A549 (cell line): Measurements from ENCODE around the gene ASF1A. TPM values are rescaled to one million over a fixed set of nuclear protein-coding genes. Genes with fewer than 3 reads are reported as not detected.

Experiments used
- ATAC-seq, 2 experiments: fragments of 200-7000 bp in 1 of 2; fragments of >200 bp in 1 of 2; cut with Nextera tagmentation in 1 of 2; cut with Tn5 transposase in 1 of 2; 3 replicates each; pipeline versions ENCODE4 v1.8.0 to v1.9.1; 2018 to 2020; ENCODE audit warnings: mild to moderate bottlenecking in 1 of 2, moderate library complexity in 1 of 2
- CTCF ChIA-PET: fragments of 300-600 bp; sonication (Branson Sonifier 250); formaldehyde crosslinking; extraction: SDS; loops from one replicate; lab custom pipeline; 2021; ENCODE audit warnings: antibody characterized with exemption, inconsistent platforms; lab: Yijun Ruan, JAX
- POLR2A ChIA-PET: fragments of 350-600 bp; formaldehyde crosslinking; extraction: SDS; loops from one replicate; lab custom pipeline; 2021; ENCODE audit warnings: antibody characterized with exemption, inconsistent platforms; lab: Yijun Ruan, JAX
- DNase-seq, 2 experiments: peaks; one replicate each; pipeline versions ENCODE4 v3.0.0 to v3.0.0-alpha.2; 2011 to 2016; ENCODE audit warnings: low read depth in 1 of 2, low spot score in 1 of 2
- FAIRE-seq: peaks from 2 replicates; lab custom pipeline; 2011; peaks lifted over from hg19 to GRCh38; lab: Jason Lieb, UNC
- H3K27ac ChIP-seq, 2 experiments: fragments of >200 bp; sonication (Bioruptor Twin); formaldehyde crosslinking; 3 replicates each; pipeline ENCODE4 v1.5.1; 2016 to 2017
- H3K4me1 ChIP-seq: fragments of >200 bp; sonication (Bioruptor Twin); formaldehyde crosslinking; 3 replicates; pipeline ENCODE4 v1.6.1; 2016
- H3K4me2 ChIP-seq: fragments of >200 bp; sonication (Bioruptor Twin); formaldehyde crosslinking; 3 replicates; pipeline ENCODE4 v1.6.1; 2016
- H3K4me3 ChIP-seq: fragments of >200 bp; sonication (Bioruptor Twin); formaldehyde crosslinking; 3 replicates; pipeline ENCODE4 v1.5.1; 2016
- H3K9me3 ChIP-seq: fragments of >200 bp; sonication (Bioruptor Twin); formaldehyde crosslinking; 3 replicates; pipeline ENCODE4 v1.6.1; 2016
- BCL3 ChIP-seq: fragments of >200 bp; sonication (Bioruptor Twin); formaldehyde crosslinking; IDR thresholded peaks from 3 replicates; pipeline ENCODE4 v1.6.1; 2016
- BHLHE40 ChIP-seq: IDR thresholded peaks from 2 replicates; pipeline ENCODE4 v1.6.1; 2012; ENCODE audit warnings: low read depth, low read length, inconsistent platforms
- CBX2 ChIP-seq: fragments of 200-600 bp; sonication (generic); IDR thresholded peaks from 2 replicates; pipeline ENCODE4 v1.6.1; 2016; ENCODE audit warnings: low read depth, mild to moderate bottlenecking, borderline replicate concordance
- E2F6 ChIP-seq: IDR thresholded peaks from 2 replicates; pipeline ENCODE4 v1.6.1; 2012; ENCODE audit warnings: low read depth, borderline replicate concordance
- EP300 ChIP-seq, 2 experiments: fragments of >200 bp; sonication (Bioruptor Twin); formaldehyde crosslinking; IDR thresholded peaks; 2 replicates in 1 of 2; 3 replicates in 1 of 2; pipeline ENCODE4 v1.6.1; 2016 to 2017
- FOXS1 ChIP-seq: fragments of 250-450 bp; sonication (Bioruptor Pico); IDR thresholded peaks from 2 replicates; pipeline ENCODE4 v1.5.0; 2020; ENCODE audit warnings: mild to moderate bottlenecking, moderate library complexity
- HOXB13 ChIP-seq: fragments of 250-450 bp; sonication (Bioruptor Pico); IDR thresholded peaks from 2 replicates; pipeline ENCODE4 v1.5.0; 2020; ENCODE audit warnings: low read depth, mild to moderate bottlenecking, moderate library complexity
- HOXB5 ChIP-seq: fragments of 250-450 bp; sonication (Bioruptor Pico); IDR thresholded peaks from 2 replicates; pipeline ENCODE4 v1.5.0; 2020; ENCODE audit warnings: mild to moderate bottlenecking, moderate library complexity
- KDM1A ChIP-seq: fragments of 200-600 bp; sonication (generic); IDR thresholded peaks from 2 replicates; pipeline ENCODE4 v1.6.1; 2016; ENCODE audit warnings: low read depth, mild to moderate bottlenecking
- MAX ChIP-seq: IDR thresholded peaks from 2 replicates; pipeline ENCODE4 v1.6.1; 2012
- NPAS2 ChIP-seq: fragments of 250-450 bp; sonication (Bioruptor Pico); IDR thresholded peaks from 2 replicates; pipeline ENCODE4 v1.8.0; 2022; ENCODE audit warnings: mild to moderate bottlenecking, moderate library complexity, borderline replicate concordance
- POLR2AphosphoS2 ChIP-seq: conservative IDR thresholded peaks from 2 replicates; pipeline ENCODE4 v1.6.1; 2012; ENCODE audit warnings: low read length, improper control_type of control experiment, inconsistent platforms
- RARB ChIP-seq: fragments of 250-450 bp; sonication (Bioruptor Pico); IDR thresholded peaks from 2 replicates; pipeline ENCODE4 v1.8.0; 2021; ENCODE audit warnings: mild to moderate bottlenecking, moderate library complexity
- RCOR1 ChIP-seq: fragments of 150-350 bp; IDR thresholded peaks from 2 replicates; pipeline ENCODE4 v1.6.1; 2014; ENCODE audit warnings: antibody characterized with exemption, low read length, low read depth
- REST ChIP-seq: fragments of 200-600 bp; sonication (generic); IDR thresholded peaks from 2 replicates; pipeline ENCODE4 v1.6.1; 2016; ENCODE audit warnings: antibody characterized with exemption, mild to moderate bottlenecking, moderate library complexity
- RFX5 ChIP-seq: fragments of 450-650 bp; IDR thresholded peaks from 2 replicates; pipeline ENCODE4 v1.7.1; 2014; ENCODE audit warnings: antibody characterized with exemption, mild to moderate bottlenecking, moderate library complexity
- TFCP2L1 ChIP-seq: fragments of 250-450 bp; sonication (Bioruptor Pico); IDR thresholded peaks from 2 replicates; pipeline ENCODE4 v1.5.0; 2021; ENCODE audit warnings: mild to moderate bottlenecking
- USF2 ChIP-seq: fragments of 450-650 bp; IDR thresholded peaks from 2 replicates; pipeline ENCODE4 v1.6.1; 2014; ENCODE audit warnings: antibody characterized with exemption
- ZNF302 ChIP-seq: fragments of 250-450 bp; sonication (Bioruptor Pico); IDR thresholded peaks from 2 replicates; pipeline ENCODE4 v1.9.0; 2021; ENCODE audit warnings: inconsistent platforms, mild to moderate bottlenecking, moderate library complexity
- ZSCAN20 ChIP-seq: fragments of 250-450 bp; sonication (Bioruptor Pico); IDR thresholded peaks from 2 replicates; pipeline ENCODE4 v1.8.0; 2022; ENCODE audit warnings: mild to moderate bottlenecking, moderate library complexity
- WGBS: methylation state at CpG from one replicate; pipeline ENCODE4 v1.1.6; 2017; ENCODE audit errors: missing lambda C conversion rate; 5-methylcytosine and 5-hydroxymethylcytosine counted together
- polyA plus RNA-seq, 4 experiments: library from polyadenylated mRNA; depleted of rRNA in 3 of 4; stranded (reverse); fragments of >200 nt; fragmentation: RNase III in 1 of 4; extraction: RNeasy Plus Mini Kit Qiagen cat#74134 plus additional on column Dnase treatment in 1 of 4; gene quantifications; 2 replicates in 3 of 4; 3 replicates in 1 of 4; pipeline ENCODE4 v1.2.3, GENCODE V29; 2011 to 2017

ASF1A gene
- polyA plus RNA-seq, 2 of the 4 experiments (the other 2 are of a cell fraction), result 12.2 to 24.6 TPM

GRCh38 chr6:118862443-118862842, 31.5 kb upstream of the ASF1A start:
- POLR2A ChIA-PET, result no interaction called here
- no peak for TF ChIP-seq TFCP2L1
- TF ChIP-seq EP300 (IDR thresholded peaks at IDR 0.05), result no peak
- no peak for TF ChIP-seq HOXB13
- TF ChIP-seq CBX2, result no peak
- no peak for TF ChIP-seq BCL3
- no peak for TF ChIP-seq RARB (CRISPR knock-in tag)
- TF ChIP-seq KDM1A, result no peak
- no peak for TF ChIP-seq RFX5
- H3K27ac ChIP-seq, result no peak overlapping the region
- H3K4me3 ChIP-seq, result no peak overlapping the region
- CTCF ChIA-PET, result no interaction called here
- ATAC-seq (no peak), FAIRE-seq (no peak), DNase-seq (no peak)
- 82% methylated on average over 4 of the region's 4 CpGs for WGBS
- no peaks in the 10 kb centered on the region for H3K4me1 ChIP-seq
- H3K9me3 ChIP-seq, result no peaks in the 10 kb centered on the region
- no peak overlapping the region for H3K4me2 ChIP-seq

GRCh38 chr6:118864341-118865099, 29.4 kb upstream of the ASF1A start:
- ATAC-seq (no peak), FAIRE-seq (no peak), DNase-seq (no peak)
- Histone ChIP-seq H3K4me3 (no peak overlapping the region), H3K4me2 (no peak overlapping the region), H3K9me3 (no peaks in the 10 kb centered on the region), H3K27ac (no peak overlapping the region), H3K4me1 (no peaks in the 10 kb centered on the region)
- POLR2A ChIA-PET, result no interaction called here
- CTCF ChIA-PET, result no interaction called here
- TF ChIP-seq RCOR1 (no peak), BCL3 (no peak), CBX2 (no peak), E2F6 (no peak), HOXB5 (no peak), ZNF302 (no peak), TFCP2L1 (no peak), RARB (CRISPR knock-in tag) (no peak), POLR2AphosphoS2 (no peak), NPAS2 (no peak), USF2 (no peak), ZSCAN20 (CRISPR knock-in tag) (no peak), EP300 (IDR thresholded peaks at IDR 0.05) (no peak), REST (no peak), BHLHE40 (no peak), FOXS1 (CRISPR knock-in tag) (no peak), MAX (no peak)
- 83% methylated on average over 7 of the region's 7 CpGs for WGBS
